Activated CD8-positive, alpha-beta T cell treated with anti-CD3 and anti-CD28 coated beads for 36 hours (primary cell): ENCODE data around the gene SHKBP1. TPM values are rescaled to one million over a fixed set of nuclear protein-coding genes. Genes with fewer than 3 reads are reported as not detected.

Experiments
- ATAC-seq: fragments of 200-7000 bp; cut with Tn5 transposase; one replicate; pipeline ENCODE4 v1.10.0; 2021; ENCODE audit warnings: mild to moderate bottlenecking, moderate library complexity
- CTCF ChIA-PET: fragments of 350-600 bp; sonication (Branson Sonifier 250); formaldehyde crosslinking; loops from one replicate; lab custom pipeline; 2021; ENCODE audit warnings: antibody characterized with exemption; lab: Charles Lee
- POLR2A ChIA-PET: fragments of 350-600 bp; sonication (Branson Sonifier 250); formaldehyde crosslinking; loops from one replicate; lab custom pipeline; 2021; ENCODE audit warnings: antibody characterized with exemption; lab: Charles Lee
- DNase-seq: peaks from one replicate; pipeline ENCODE4 v3.0.0-alpha.2; 2020
- H3K27ac Mint-ChIP-seq: one replicate; pipeline ENCODE4 v1.8.0; 2021; ENCODE audit warnings: mild to moderate bottlenecking, mixed read lengths
- H3K27me3 Mint-ChIP-seq: one replicate; pipeline ENCODE4 v1.8.0; 2021; ENCODE audit warnings: mixed read lengths
- H3K36me3 Mint-ChIP-seq: one replicate; pipeline ENCODE4 v1.8.0; 2021; ENCODE audit warnings: low read depth, mixed read lengths
- H3K4me1 Mint-ChIP-seq: one replicate; pipeline ENCODE4 v1.8.0; 2021; ENCODE audit warnings: low read depth, mixed read lengths
- H3K4me3 Mint-ChIP-seq: one replicate; pipeline ENCODE4 v1.8.0; 2021; ENCODE audit warnings: mild to moderate bottlenecking, moderate library complexity, mixed read lengths
- H3K9me3 Mint-ChIP-seq: one replicate; pipeline ENCODE4 v1.8.0; 2021; ENCODE audit warnings: mixed read lengths
- CTCF ChIP-seq: fragments of 200-600 bp; IDR thresholded peaks from one replicate; pipeline ENCODE4 v1.8.0; 2022; ENCODE audit warnings: antibody characterized with exemption, mild to moderate bottlenecking
- intact Hi-C: fragments of 100-400 bp; cut with micrococcal nuclease; formaldehyde crosslinking; loops from one replicate; pipeline ENCODE4 v1.10.0; 2022
- total RNA-seq, 2 experiments: library from RNA; stranded (reverse); gene quantifications; one replicate each; pipeline ENCODE4 v1.2.3, GENCODE V29; 2021

Gene SHKBP1
- total RNA-seq, 2 experiments from 2014 or later = 82.8 to 89.3 TPM

- intact Hi-C loops = no loop called here
- H3K27ac Mint-ChIP-seq = peak overlapping the region; percentile 61
- DNase-seq (no peak), ATAC-seq (no peak)
- no peak for TF ChIP-seq CTCF
- H3K9me3 Mint-ChIP-seq = no peaks in the 10 kb centered on the region
- H3K4me3 Mint-ChIP-seq = no peak overlapping the region
- ChIA-PET CTCF (interaction anchor here (1.4 to 11.3 kb wide), 2 partner anchors 9 to 23 kb away, joined by 3 to 126 read pairs; no protein-coding TSS in a partner anchor), POLR2A (interaction anchor here (0.7 kb wide), 1 partner anchor 9 kb away, joined by 3 read pairs; no protein-coding TSS in a partner anchor)
- H3K27me3 Mint-ChIP-seq = no peaks in the 10 kb centered on the region
- H3K36me3 Mint-ChIP-seq = peaks cover 48% of the 10 kb centered on the region
- H3K4me1 Mint-ChIP-seq = peaks cover 16% of the 10 kb centered on the region
Measured at GRCh38 chr19:40625406-40626120, 48.9 kb downstream of the SHKBP1 start.

DNA sequence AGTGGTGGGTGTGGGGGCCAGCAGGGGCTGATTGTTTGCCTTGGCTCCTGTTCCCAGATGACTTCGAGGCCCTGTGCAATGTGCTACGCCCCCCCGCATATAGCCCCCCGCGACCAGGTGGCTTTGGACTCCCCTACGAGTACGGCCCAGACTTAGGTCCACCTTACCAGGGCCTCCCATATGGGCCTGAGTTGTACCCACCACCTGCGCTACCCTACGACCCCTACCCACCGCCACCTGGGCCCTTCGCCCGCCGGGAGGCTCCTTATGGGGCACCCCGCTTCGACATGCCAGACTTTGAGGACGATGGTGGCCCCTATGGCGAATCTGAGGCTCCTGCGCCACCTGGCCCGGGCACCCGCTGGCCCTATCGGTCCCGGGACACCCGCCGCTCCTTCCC lies 50.2 kb downstream of the SHKBP1 start:
- no peak overlapping the region for H3K4me3 Mint-ChIP-seq
- H3K4me1 Mint-ChIP-seq = peaks cover 16% of the 10 kb centered on the region
- POLR2A ChIA-PET = interaction anchor here (1.3 kb wide), 1 partner anchor 11 kb away, joined by 4 read pairs; no protein-coding TSS in a partner anchor
- no peak for DNase-seq
- no peaks in the 10 kb centered on the region for H3K9me3 Mint-ChIP-seq
- no peaks in the 10 kb centered on the region for H3K27me3 Mint-ChIP-seq
- TF ChIP-seq CTCF = no peak
- no peak for ATAC-seq
- peaks cover 39% of the 10 kb centered on the region for H3K36me3 Mint-ChIP-seq
- H3K27ac Mint-ChIP-seq = no peak overlapping the region
- intact Hi-C loops = no loop called here
- CTCF ChIA-PET = no interaction called here

- intact Hi-C loops = no loop called here
- peaks cover 38% of the 10 kb centered on the region for H3K36me3 Mint-ChIP-seq
- no peak for TF ChIP-seq CTCF
- H3K9me3 Mint-ChIP-seq = no peaks in the 10 kb centered on the region
- H3K4me3 Mint-ChIP-seq = no peak overlapping the region
- peaks cover 16% of the 10 kb centered on the region for H3K4me1 Mint-ChIP-seq
- no peak overlapping the region for H3K27ac Mint-ChIP-seq
- ChIA-PET CTCF (no interaction called here), POLR2A (interaction anchor here (1.3 kb wide), 1 partner anchor 12 kb away, joined by 4 read pairs; no protein-coding TSS in a partner anchor)
- DNase-seq (no peak), ATAC-seq (no peak)
- H3K27me3 Mint-ChIP-seq = no peaks in the 10 kb centered on the region
Measured at GRCh38 chr19:40627486-40628279, 51.0 kb downstream of the SHKBP1 start.

GRCh38 chr19:40629346-40629745 lies 52.7 kb downstream of the SHKBP1 start:
- DNase-seq = no peak
- intact Hi-C loops = no loop called here
- Mint-ChIP-seq H3K4me1 (peaks cover 17% of the 10 kb centered on the region), H3K27ac (no peak overlapping the region), H3K27me3 (peaks cover under 1% of the 10 kb centered on the region), H3K36me3 (peaks cover 30% of the 10 kb centered on the region), H3K4me3 (no peak overlapping the region), H3K9me3 (no peaks in the 10 kb centered on the region)
- no peak for TF ChIP-seq CTCF
- CTCF ChIA-PET = no interaction called here
- no peak for ATAC-seq
- POLR2A ChIA-PET = no interaction called here
